ENCODE data around the gene SYT5.
"Not testable (repeated sequence)": the region's sequence is repeated elsewhere in the genome, so short reads cannot be mapped to it uniquely, and the experiment has no call there.

SYT5 gene

GRCh38 chr19:55206664-55207500 lies 26.8 kb upstream of the SYT5 start:
- DNase-seq = peak in 1 of 2 experiments; percentile 33

GRCh38 chr19:55202199-55202598 lies 22.1 kb upstream of the SYT5 start:
- not testable (repeated sequence) for DNase-seq

GRCh38 chr19:55199620-55200204 lies 19.6 kb upstream of the SYT5 start:
- no peak for DNase-seq

- no peak for DNase-seq
These were observed 18.6 kb upstream of the SYT5 start for GRCh38 chr19:55198651-55199050.

GRCh38 chr19:55197528-55197927 lies 17.4 kb upstream of the SYT5 start:
- no peak for DNase-seq

GRCh38 chr19:55196803-55197202 lies 16.7 kb upstream of the SYT5 start:
- no peak for DNase-seq

- DNase-seq = no peak
These were observed 13.4 kb upstream of the SYT5 start for GRCh38 chr19:55193481-55193880.

GRCh38 chr19:55189403-55189835 lies 9.3 kb upstream of the SYT5 start:
- no peak for DNase-seq

- no peak for DNase-seq
These were observed 8.5 kb upstream of the SYT5 start for GRCh38 chr19:55188625-55189024.

- DNase-seq = no peak
These were observed 6.0 kb upstream of the SYT5 start for GRCh38 chr19:55186080-55186479.

GRCh38 chr19:55181740-55182139 lies 1.7 kb upstream of the SYT5 start:
- DNase-seq = no peak

GRCh38 chr19:55178781-55179599 lies 1.1 kb downstream of the SYT5 start:
- peak in 1 of 2 experiments; percentile 7 for DNase-seq

GRCh38 chr19:55176076-55176475 lies 4.0 kb downstream of the SYT5 start:
- DNase-seq = no peak

- DNase-seq = no peak
These were observed 4.8 kb downstream of the SYT5 start for GRCh38 chr19:55175117-55175867.

GRCh38 chr19:55174425-55175116 lies 5.5 kb downstream of the SYT5 start:
- no peak for DNase-seq

GRCh38 chr19:55173714-55174409 lies 6.2 kb downstream of the SYT5 start:
- DNase-seq = no peak

- DNase-seq = no peak
These were observed 6.8 kb downstream of the SYT5 start for GRCh38 chr19:55173186-55173713.

- DNase-seq = no peak
These were observed 7.3 kb downstream of the SYT5 start for GRCh38 chr19:55172741-55173140.

GRCh38 chr19:55172318-55172717 lies 7.8 kb downstream of the SYT5 start:
- not testable (repeated sequence) for DNase-seq

GRCh38 chr19:55171440-55171839 lies 8.6 kb downstream of the SYT5 start:
- no peak for DNase-seq

- no peak for DNase-seq
These were observed 11.0 kb downstream of the SYT5 start for GRCh38 chr19:55169136-55169535.
